ENCODE measurements around the gene SLC25A39. TPM values are rescaled to one million over a fixed set of nuclear protein-coding genes. Genes with fewer than 3 reads are reported as not detected.

The SLC25A39 gene
- total and polyA plus RNA-seq, 9 of the 15 experiments (the other 6 are each of a cell fraction or from before 2014, with no cell fraction given): 4.8 to 267 (median 140) TPM

GRCh38 chr17:44334727-44335126 is 10.1 kb upstream of the SLC25A39 start:
- no TSS peak for BruUV-seq (replicated peaks)
- H3K9ac ChIP-seq (ENCODE audit: insufficient read depth in 1 of 2, low read depth in 2 of 2, low read length in 2 of 2): no peak overlapping the region
- H3K27ac ChIP-seq (ENCODE audit: extremely low read depth, low read depth, low read length): no peak overlapping the region
- in situ Hi-C loops (cut with MboI) (loop anchor here (25.0 kb wide), 1 partner anchor 397 kb away; the partner anchor contains the start of gene PPY), intact Hi-C loops (cut with micrococcal nuclease) (no loop called here)
- no peaks in the 10 kb centered on the region for H3K36me3 ChIP-seq (ENCODE audit: control insufficient read depth, insufficient read depth, low read length)
- ChIA-PET POLR2A (no interaction called here), CTCF (ENCODE audit: low intra/inter-chr PET ratio) (interaction anchor here (0.7 kb wide), 1 partner anchor 118 kb away, joined by 3 read pairs; no protein-coding TSS in a partner anchor)
- H3K4me3 ChIP-seq: no peak overlapping the region
- no peak overlapping the region for H2AFZ ChIP-seq (ENCODE audit: low read depth, low read length)
- H4K20me1 ChIP-seq (replicated peaks; ENCODE audit: control insufficient read depth, insufficient read depth, low read length): no peaks in the 10 kb centered on the region
- no peak overlapping the region for H3K4me2 ChIP-seq (ENCODE audit: insufficient read depth, low read length)
- peak; percentile 57 for FAIRE-seq
- no peak for ATAC-seq
- no peak for DNase-seq (ENCODE audit: extremely low read depth in 1 of 4, low spot score in 3 of 4)
- peaks cover 2 to 3% of the 10 kb centered on the region in 2 experiments; a peak in 4 of 5 replicates for H3K4me1 ChIP-seq (replicated peaks in 1 of 2; ENCODE audit: control insufficient read depth in 2 of 2, insufficient read depth in 2 of 2, low read length in 2 of 2)
- H3K79me2 ChIP-seq (ENCODE audit: control insufficient read depth, insufficient read depth, low read length): no peaks in the 10 kb centered on the region
- no peaks in the 10 kb centered on the region for H3K27me3 ChIP-seq (ENCODE audit: control insufficient read depth in 2 of 2, insufficient read depth in 2 of 2, low read length in 2 of 2)
- WGBS (ENCODE audit: insufficient coverage, low coverage, missing lambda C conversion rate): 0% methylated on average over 3 of the region's 3 CpGs
- H3K9me3 ChIP-seq (replicated peaks; ENCODE audit: control insufficient read depth, insufficient read depth, low read depth, low read length): no peaks in the 10 kb centered on the region
- H3K9me1 ChIP-seq (ENCODE audit: control insufficient read depth, insufficient read depth, low read length): no peaks in the 10 kb centered on the region
- TF ChIP-seq FOXP1 (CRISPR knock-in tag; IDR thresholded peaks at IDR 0.05) (no peak), ZNF140 (CRISPR knock-in tag; IDR thresholded peaks at IDR 0.05) (no peak), IRF2 (CRISPR knock-in tag; IDR thresholded peaks at IDR 0.05) (no peak), MAFK (IDR thresholded peaks at IDR 0.05; ENCODE audit: low read length) (no peak), PREB (CRISPR knock-in tag; IDR thresholded peaks at IDR 0.05) (no peak), E4F1 (CRISPR knock-in tag; IDR thresholded peaks at IDR 0.05; ENCODE audit: borderline replicate concordance) (no peak), USF2 (CRISPR knock-in tag; IDR thresholded peaks at IDR 0.05) (no peak), ETV6 (IDR thresholded peaks at IDR 0.05; ENCODE audit: borderline replicate concordance in 1 of 2, low read depth in 2 of 2, low read length in 1 of 2) (no peak), ETV6 (CRISPR knock-in tag; IDR thresholded peaks at IDR 0.05; ENCODE audit: borderline replicate concordance) (no peak), ETV1 (tag; conservative IDR thresholded peaks at IDR 0.05; ENCODE audit: low read depth) (no peak), ZBTB8A (IDR thresholded peaks at IDR 0.05; ENCODE audit: partially characterized antibody) (no peak), RREB1 (CRISPR knock-in tag; IDR thresholded peaks at IDR 0.05) (no peak), FUS (optimal IDR thresholded peaks at IDR 0.05; ENCODE audit: low read depth, low read length) (no peak)
